HepG2 (cell line): ENCODE results near the gene GPR83. TPM values are rescaled to one million over a fixed set of nuclear protein-coding genes. Genes with fewer than 3 reads are reported as not detected.
"Not testable (repeated sequence)": the region's sequence is repeated elsewhere in the genome, so short reads cannot be mapped to it uniquely, and the experiment has no call there.

Experiments used
- ATAC-seq: fragments of 200-7000 bp; cut with Tn5 transposase; 3 replicates; pipeline ENCODE4 v1.9.1; 2020; ENCODE audit warnings: mild to moderate bottlenecking, moderate library complexity
- BruUV-seq: library from RNA; stranded (reverse); fragments of 400-500 nt; replicated peaks from 2 replicates; lab custom pipeline; 2021; lab: Mats Ljungman, UMichigan
- CTCF ChIA-PET: fragments of 300-600 bp; formaldehyde crosslinking; extraction: SDS; loops from one replicate; lab custom pipeline; 2021; ENCODE audit warnings: low total read pairs, inconsistent platforms, low intra/inter-chr PET ratio; lab: Yijun Ruan, JAX
- POLR2A ChIA-PET: fragments of 350-600 bp; sonication (Branson Sonifier 250); formaldehyde crosslinking; loops from one replicate; lab custom pipeline; 2020; ENCODE audit warnings: antibody characterized with exemption, inconsistent platforms; lab: Yijun Ruan, JAX
- DNase-seq: peaks from one replicate; pipeline ENCODE4 v3.0.0-alpha.2; 2015; ENCODE audit warnings: low spot score
- FAIRE-seq: peaks from 3 replicates; lab custom pipeline; 2011; peaks lifted over from hg19 to GRCh38; lab: Jason Lieb, UNC
- H2AFZ ChIP-seq: one replicate; pipeline ENCODE4 v1.6.1; 2011; ENCODE audit warnings: low read length, inconsistent platforms
- H3K27ac ChIP-seq: fragments of 300-600 bp; 3 replicates; pipeline ENCODE4 v1.8.0; 2011; ENCODE audit warnings: mixed run types, mild to moderate bottlenecking, mixed read lengths, low read length, inconsistent platforms; ENCODE audit not compliant: insufficient read depth; ENCODE audit errors: extremely low read length
- H3K27me3 ChIP-seq, 2 experiments: fragments of 200-600 bp in 1 of 2; 2 replicates in 1 of 2; 3 replicates in 1 of 2; pipeline versions ENCODE4 v1.6.0 to v1.8.0; 2011; ENCODE audit warnings: low read length in 2 of 2, mild to moderate bottlenecking in 2 of 2, moderate library complexity in 2 of 2, inconsistent platforms in 1 of 2; ENCODE audit not compliant: insufficient read depth in 2 of 2, control insufficient read depth in 1 of 2
- H3K36me3 ChIP-seq, 2 experiments: fragments of 200-600 bp in 1 of 2; replicated peaks in 1 of 2; 2 replicates in 1 of 2; 3 replicates in 1 of 2; pipeline versions ENCODE4 v1.5.1 to v1.8.0; 2011; ENCODE audit warnings: low read length in 2 of 2, inconsistent platforms in 1 of 2; ENCODE audit not compliant: insufficient read depth in 2 of 2, control insufficient read depth in 1 of 2
- H3K4me1 ChIP-seq: 2 replicates; pipeline ENCODE4 v1.5.1; 2012; ENCODE audit warnings: low read length, inconsistent platforms; ENCODE audit not compliant: insufficient read depth
- H3K4me2 ChIP-seq: 2 replicates; pipeline ENCODE4 v1.6.0; 2011; ENCODE audit warnings: low read depth, low read length, inconsistent platforms
- H3K4me3 ChIP-seq, 3 experiments: fragments of 200-600 bp in 1 of 3; sonication (generic), shearing (Covaris generic) in 1 of 3; replicated peaks in 1 of 3; 2 replicates each; pipeline ENCODE4 v1.5.1; 2011 to 2016; ENCODE audit warnings: low read length in 3 of 3, inconsistent platforms in 2 of 3, low read depth in 2 of 3, mild to moderate bottlenecking in 2 of 3, control low read depth in 1 of 3, mixed read lengths in 1 of 3; ENCODE audit not compliant: insufficient read depth in 1 of 3
- H3K79me2 ChIP-seq: one replicate; pipeline ENCODE4 v1.6.1; 2011; ENCODE audit warnings: low read length, inconsistent platforms; ENCODE audit not compliant: insufficient read depth
- H3K9ac ChIP-seq: 2 replicates; pipeline ENCODE4 v1.6.0; 2011; ENCODE audit warnings: mild to moderate bottlenecking, low read depth, low read length, inconsistent platforms; ENCODE audit not compliant: insufficient read depth
- H3K9me3 ChIP-seq: 2 replicates; pipeline ENCODE4 v1.5.1; 2012; ENCODE audit warnings: mild to moderate bottlenecking, low read length
- H4K20me1 ChIP-seq: 2 replicates; pipeline ENCODE4 v1.6.0; 2011; ENCODE audit warnings: inconsistent platforms, mild to moderate bottlenecking, low read length, moderate library complexity; ENCODE audit not compliant: insufficient read depth
- GPN1 ChIP-seq: sonication (generic); formaldehyde crosslinking; IDR thresholded peaks from 2 replicates; pipeline ENCODE4 v1.5.1; 2020; ENCODE audit warnings: missing genetic modification reagents, borderline replicate concordance
- HES4 ChIP-seq: sonication (generic); formaldehyde crosslinking; IDR thresholded peaks from 2 replicates; pipeline ENCODE4 v1.9.0; 2021; ENCODE audit warnings: mild to moderate bottlenecking, missing genetic modification reagents, borderline replicate concordance
- ZNF282 ChIP-seq: fragments of 450-650 bp; IDR thresholded peaks from 2 replicates; pipeline ENCODE4 v1.6.1; 2018; ENCODE audit not compliant: partially characterized antibody
- WGBS: methylation state at CpG from one replicate; pipeline ENCODE4 v1.1.6; 2017; ENCODE audit warnings: low lambda C conversion rate; 5-methylcytosine and 5-hydroxymethylcytosine counted together
- in situ Hi-C: cut with HindIII; loops from 2 replicates; pipeline ENCODE4 v1.10.0; 2017; ENCODE audit warnings: low pct_unique_long_range_greater_than_20kb; ENCODE audit not compliant: extremely low pct_ligation_motif_present
- intact Hi-C: fragments of 100-400 bp; cut with micrococcal nuclease; formaldehyde crosslinking; loops from one replicate; pipeline ENCODE4 v1.10.0; 2022; ENCODE audit not compliant: unreplicated experiment
- polyA plus RNA-seq, 8 experiments: library from polyadenylated mRNA; depleted of rRNA in 3 of 8; stranded (reverse) in 7 of 8; unstranded in 1 of 8; fragments of >200 nt; fragmentation: Illumina TruSeq in 4 of 8; extraction: Trizol in 4 of 8; gene quantifications; 2 replicates each; pipeline versions ENCODE4 v1.2.1 to v1.2.3, GENCODE V29; 2011 to 2016; ENCODE audit warnings: low read depth in 4 of 8, missing spikeins in 1 of 8, mixed read lengths in 1 of 8; ENCODE audit not compliant: insufficient read depth in 1 of 8
- total RNA-seq, 5 experiments: library from RNA; depleted of rRNA; stranded (reverse); fragments of >200 nt; fragmentation: Illumina TruSeq; extraction: Trizol; gene quantifications; 2 replicates each; pipeline ENCODE4 v1.2.3, GENCODE V29; 2016; ENCODE audit warnings: low read depth in 1 of 5
- TF ChIP-seq, protein P1 (sequence below): sonication (generic); formaldehyde crosslinking; IDR thresholded peaks from 2 replicates; pipeline ENCODE4 v1.9.0; 2022; ENCODE audit warnings: low read depth, missing genetic modification reagents
- TF ChIP-seq, protein P2 (sequence below): fragments of 450-650 bp; IDR thresholded peaks from 2 replicates; pipeline ENCODE4 v1.6.1; 2017
- TF ChIP-seq, protein P3 (sequence below): fragments of 450-650 bp; IDR thresholded peaks from 2 replicates; pipeline ENCODE4 v1.6.1; 2016
- TF ChIP-seq, protein P4 (sequence below): sonication (generic); formaldehyde crosslinking; IDR thresholded peaks from 2 replicates; pipeline ENCODE4 v1.5.0; 2020; ENCODE audit warnings: mild to moderate bottlenecking, missing genetic modification reagents

The GPR83 gene
- total and polyA plus RNA-seq, 2 of the 13 experiments (the other 11 are each of a cell fraction or from before 2014, with no cell fraction given): 0.04 to 0.11 TPM

DNA sequence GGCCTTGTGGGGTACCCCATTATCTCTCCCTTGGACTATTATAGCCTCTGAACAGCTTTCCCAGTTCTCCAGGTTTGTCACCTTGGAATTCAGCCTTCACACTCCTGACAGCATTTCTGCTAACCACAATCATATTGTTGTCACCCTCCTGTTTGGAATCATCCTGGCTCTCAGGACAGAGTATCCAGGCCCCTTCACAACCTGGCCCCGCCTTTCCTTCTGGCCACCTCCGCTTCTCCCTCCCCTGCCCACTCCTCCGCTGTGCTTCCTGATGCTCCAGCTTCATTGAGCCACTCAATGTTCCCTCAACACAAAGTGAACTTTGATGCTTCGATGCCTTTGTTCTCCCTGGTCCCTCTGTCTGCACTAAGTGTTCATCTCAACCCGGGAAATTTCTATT, 3.1 kb downstream of the GPR83 start (continued):
- TF ChIP-seq, protein P1, sequence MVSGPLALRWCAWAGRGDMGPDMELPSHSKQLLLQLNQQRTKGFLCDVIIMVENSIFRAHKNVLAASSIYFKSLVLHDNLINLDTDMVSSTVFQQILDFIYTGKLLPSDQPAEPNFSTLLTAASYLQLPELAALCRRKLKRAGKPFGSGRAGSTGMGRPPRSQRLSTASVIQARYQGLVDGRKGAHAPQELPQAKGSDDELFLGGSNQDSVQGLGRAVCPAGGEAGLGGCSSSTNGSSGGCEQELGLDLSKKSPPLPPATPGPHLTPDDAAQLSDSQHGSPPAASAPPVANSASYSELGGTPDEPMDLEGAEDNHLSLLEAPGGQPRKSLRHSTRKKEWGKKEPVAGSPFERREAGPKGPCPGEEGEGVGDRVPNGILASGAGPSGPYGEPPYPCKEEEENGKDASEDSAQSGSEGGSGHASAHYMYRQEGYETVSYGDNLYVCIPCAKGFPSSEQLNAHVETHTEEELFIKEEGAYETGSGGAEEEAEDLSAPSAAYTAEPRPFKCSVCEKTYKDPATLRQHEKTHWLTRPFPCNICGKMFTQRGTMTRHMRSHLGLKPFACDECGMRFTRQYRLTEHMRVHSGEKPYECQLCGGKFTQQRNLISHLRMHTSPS (CRISPR knock-in tag): no peak
- TF ChIP-seq GPN1 (CRISPR knock-in tag) (no peak), ZNF282 (no peak), HES4 (no peak)
- TF ChIP-seq, protein P2, sequence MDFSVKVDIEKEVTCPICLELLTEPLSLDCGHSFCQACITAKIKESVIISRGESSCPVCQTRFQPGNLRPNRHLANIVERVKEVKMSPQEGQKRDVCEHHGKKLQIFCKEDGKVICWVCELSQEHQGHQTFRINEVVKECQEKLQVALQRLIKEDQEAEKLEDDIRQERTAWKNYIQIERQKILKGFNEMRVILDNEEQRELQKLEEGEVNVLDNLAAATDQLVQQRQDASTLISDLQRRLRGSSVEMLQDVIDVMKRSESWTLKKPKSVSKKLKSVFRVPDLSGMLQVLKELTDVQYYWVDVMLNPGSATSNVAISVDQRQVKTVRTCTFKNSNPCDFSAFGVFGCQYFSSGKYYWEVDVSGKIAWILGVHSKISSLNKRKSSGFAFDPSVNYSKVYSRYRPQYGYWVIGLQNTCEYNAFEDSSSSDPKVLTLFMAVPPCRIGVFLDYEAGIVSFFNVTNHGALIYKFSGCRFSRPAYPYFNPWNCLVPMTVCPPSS: no peak

DNA sequence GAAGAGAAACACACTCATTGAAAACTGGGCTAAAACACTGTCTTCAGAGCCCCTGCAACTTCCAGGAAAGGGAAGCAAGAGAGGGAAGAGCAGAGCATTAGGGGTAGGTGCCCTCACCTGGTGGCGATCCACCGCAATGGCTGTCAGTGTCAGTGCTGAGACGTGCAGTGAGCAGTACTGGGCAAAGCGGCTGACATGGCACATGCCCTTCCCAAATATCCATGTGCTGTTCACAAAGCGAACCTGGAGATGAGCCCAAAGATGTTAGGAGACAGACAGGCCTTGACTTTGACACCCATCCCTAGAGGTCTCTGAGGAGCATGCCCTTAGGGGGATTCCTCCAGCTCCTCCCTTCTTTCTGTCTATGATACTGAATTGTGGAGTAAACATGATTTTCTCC, 4.9 kb downstream of the GPR83 start:
- H3K4me2 ChIP-seq: no peak overlapping the region
- peaks cover 4 to 28% of the 10 kb centered on the region in 2 experiments; a peak in 4 of 5 replicates for H3K27me3 ChIP-seq
- TF ChIP-seq, protein P3, sequence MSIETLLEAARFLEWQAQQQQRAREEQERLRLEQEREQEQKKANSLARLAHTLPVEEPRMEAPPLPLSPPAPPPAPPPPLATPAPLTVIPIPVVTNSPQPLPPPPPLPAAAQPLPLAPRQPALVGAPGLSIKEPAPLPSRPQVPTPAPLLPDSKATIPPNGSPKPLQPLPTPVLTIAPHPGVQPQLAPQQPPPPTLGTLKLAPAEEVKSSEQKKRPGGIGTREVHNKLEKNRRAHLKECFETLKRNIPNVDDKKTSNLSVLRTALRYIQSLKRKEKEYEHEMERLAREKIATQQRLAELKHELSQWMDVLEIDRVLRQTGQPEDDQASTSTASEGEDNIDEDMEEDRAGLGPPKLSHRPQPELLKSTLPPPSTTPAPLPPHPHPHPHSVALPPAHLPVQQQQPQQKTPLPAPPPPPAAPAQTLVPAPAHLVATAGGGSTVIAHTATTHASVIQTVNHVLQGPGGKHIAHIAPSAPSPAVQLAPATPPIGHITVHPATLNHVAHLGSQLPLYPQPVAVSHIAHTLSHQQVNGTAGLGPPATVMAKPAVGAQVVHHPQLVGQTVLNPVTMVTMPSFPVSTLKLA: peak; percentile 72
- TF ChIP-seq, protein P4, sequence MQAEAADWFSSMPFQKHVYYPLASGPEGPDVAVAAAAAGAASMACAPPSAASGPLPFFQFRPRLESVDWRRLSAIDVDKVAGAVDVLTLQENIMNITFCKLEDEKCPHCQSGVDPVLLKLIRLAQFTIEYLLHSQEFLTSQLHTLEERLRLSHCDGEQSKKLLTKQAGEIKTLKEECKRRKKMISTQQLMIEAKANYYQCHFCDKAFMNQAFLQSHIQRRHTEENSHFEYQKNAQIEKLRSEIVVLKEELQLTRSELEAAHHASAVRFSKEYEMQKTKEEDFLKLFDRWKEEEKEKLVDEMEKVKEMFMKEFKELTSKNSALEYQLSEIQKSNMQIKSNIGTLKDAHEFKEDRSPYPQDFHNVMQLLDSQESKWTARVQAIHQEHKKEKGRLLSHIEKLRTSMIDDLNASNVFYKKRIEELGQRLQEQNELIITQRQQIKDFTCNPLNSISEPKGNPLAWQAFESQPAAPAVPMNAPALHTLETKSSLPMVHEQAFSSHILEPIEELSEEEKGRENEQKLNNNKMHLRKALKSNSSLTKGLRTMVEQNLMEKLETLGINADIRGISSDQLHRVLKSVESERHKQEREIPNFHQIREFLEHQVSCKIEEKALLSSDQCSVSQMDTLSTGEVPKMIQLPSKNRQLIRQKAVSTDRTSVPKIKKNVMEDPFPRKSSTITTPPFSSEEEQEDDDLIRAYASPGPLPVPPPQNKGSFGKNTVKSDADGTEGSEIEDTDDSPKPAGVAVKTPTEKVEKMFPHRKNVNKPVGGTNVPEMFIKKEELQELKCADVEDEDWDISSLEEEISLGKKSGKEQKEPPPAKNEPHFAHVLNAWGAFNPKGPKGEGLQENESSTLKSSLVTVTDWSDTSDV (CRISPR knock-in tag): no peak
- H3K9me3 ChIP-seq: no peaks in the 10 kb centered on the region
- H3K79me2 ChIP-seq: no peaks in the 10 kb centered on the region
- POLR2A ChIA-PET: no interaction called here
- H3K4me3 ChIP-seq: no peak overlapping the region
- no TSS peak for BruUV-seq
- in situ Hi-C loops: no loop called here
- ATAC-seq (no peak), DNase-seq (no peak), FAIRE-seq (no peak)
- no peak overlapping the region for H3K27ac ChIP-seq
- H3K36me3 ChIP-seq: no peaks in the 10 kb centered on the region
- 79% methylated on average over 4 of the region's 5 CpGs for WGBS
- no peak overlapping the region for H2AFZ ChIP-seq
- intact Hi-C loops: no loop called here
- CTCF ChIA-PET: no interaction called here
- peaks cover 5% of the 10 kb centered on the region; the same call in 1 of the 2 replicates for H3K4me1 ChIP-seq
- H3K9ac ChIP-seq: no peak overlapping the region
- no peaks in the 10 kb centered on the region for H4K20me1 ChIP-seq

DNA sequence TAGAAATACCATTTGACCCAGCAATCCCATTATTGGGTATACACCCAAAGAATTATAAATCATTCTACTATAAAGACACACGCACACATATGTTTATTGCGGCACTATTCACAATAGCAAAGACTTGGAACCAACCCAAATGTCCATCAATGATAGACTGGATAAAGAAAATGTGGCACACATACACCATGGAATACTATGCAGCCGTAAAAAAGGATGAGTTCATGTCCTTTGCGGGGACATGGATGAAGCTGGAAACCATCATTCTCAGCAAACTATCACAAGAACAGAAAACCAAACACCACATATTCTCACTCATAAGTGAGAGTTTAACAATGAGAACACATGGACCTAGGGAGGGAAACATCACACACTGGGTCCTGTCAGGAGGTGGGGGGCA, 9.3 kb downstream of the GPR83 start:
- H4K20me1 ChIP-seq, H3K27me3 ChIP-seq, in situ Hi-C loops, H3K9me3 ChIP-seq, H3K36me3 ChIP-seq, H2AFZ ChIP-seq, H3K4me1 ChIP-seq, intact Hi-C loops, BruUV-seq, CTCF ChIA-PET, H3K79me2 ChIP-seq, POLR2A ChIA-PET, H3K4me2 ChIP-seq, ATAC-seq, DNase-seq, H3K9ac ChIP-seq, H3K27ac ChIP-seq, FAIRE-seq, H3K4me3 ChIP-seq: not testable (repeated sequence)
- 65% methylated on average over 4 of the region's 4 CpGs for WGBS
